Adrenal gland (tissue), 5 donors: Measurements from ENCODE around the gene LRRC74A.
"Not testable (repeated sequence)": the region's sequence is repeated elsewhere in the genome, so short reads cannot be mapped to it uniquely, and the experiment has no call there.

Experiments
- CTCF ChIP-seq, 6 experiments: fragments of 450-650 bp in 4 of 6; fragments of 200-600 bp in 2 of 6; sonication (generic) in 1 of 6; IDR thresholded peaks; 1 replicate in 5 of 6; 2 replicates in 1 of 6; pipeline versions ENCODE4 v1.5.1 to v1.8.0; 2016 to 2021; ENCODE audit warnings: antibody characterized with exemption in 6 of 6, mild to moderate bottlenecking in 2 of 6, moderate library complexity in 1 of 6
- POLR2A ChIP-seq, 2 donors: fragments of 450-650 bp; IDR thresholded peaks; one replicate each; pipeline ENCODE4 v1.6.1; 2017; ENCODE audit warnings: antibody characterized with exemption in 2 of 2, mild to moderate bottlenecking in 2 of 2, moderate library complexity in 1 of 2
- donor health status: DM: no; HTN: no; CAD: no.

GRCh38 chr14:76898006-76898405 lies 71.8 kb downstream of the LRRC74A start:
- not testable (repeated sequence) for TF ChIP-seq CTCF, POLR2A (IDR thresholded peaks at IDR 0.05)
